RWPE2 (cell line): ENCODE results near the gene TIMM8B.

Experiments
- ATAC-seq: fragments of 200-7000 bp; cut with Tn5 transposase; 3 replicates; pipeline ENCODE4 v1.9.1; 2021; ENCODE audit warnings: low read depth
- DNase-seq: peaks from one replicate; pipeline ENCODE4 v3.0.0-alpha.2; 2020; ENCODE audit warnings: low spot score
- H3K27ac ChIP-seq: fragments of 450-650 bp; 2 replicates; pipeline ENCODE4 v1.5.1; 2017; ENCODE audit warnings: mild to moderate bottlenecking; ENCODE audit not compliant: poor library complexity, severe bottlenecking
- H3K27me3 ChIP-seq: fragments of 250-450 bp; sonication (Bioruptor Pico); 2 replicates; pipeline ENCODE4 v1.5.1; 2021; ENCODE audit warnings: mild to moderate bottlenecking, moderate library complexity; ENCODE audit not compliant: insufficient read depth, poor library complexity, severe bottlenecking
- H3K36me3 ChIP-seq: fragments of 250-450 bp; sonication (Bioruptor Pico); 2 replicates; pipeline ENCODE4 v1.5.1; 2020; ENCODE audit warnings: low read depth, mild to moderate bottlenecking, moderate library complexity
- H3K4me1 ChIP-seq: fragments of 250-450 bp; sonication (Bioruptor Pico); 2 replicates; pipeline ENCODE4 v1.5.1; 2021; ENCODE audit warnings: mild to moderate bottlenecking, moderate library complexity; ENCODE audit not compliant: insufficient read depth, poor library complexity, severe bottlenecking
- H3K4me3 ChIP-seq: fragments of 250-450 bp; sonication (Bioruptor Pico); 2 replicates; pipeline ENCODE4 v1.5.1; 2021; ENCODE audit warnings: mild to moderate bottlenecking, moderate library complexity; ENCODE audit not compliant: severe bottlenecking
- H3K9me3 ChIP-seq: fragments of 250-450 bp; sonication (Bioruptor Pico); 2 replicates; pipeline ENCODE4 v1.5.1; 2021; ENCODE audit warnings: mild to moderate bottlenecking, moderate library complexity; ENCODE audit not compliant: severe bottlenecking
- TF ChIP-seq, protein P1 (sequence below): fragments of 450-650 bp; IDR thresholded peaks from one replicate; pipeline ENCODE4 v1.5.1; 2017; ENCODE audit warnings: mild to moderate bottlenecking, moderate library complexity; ENCODE audit not compliant: poor library complexity, severe bottlenecking

The TIMM8B gene

DNA sequence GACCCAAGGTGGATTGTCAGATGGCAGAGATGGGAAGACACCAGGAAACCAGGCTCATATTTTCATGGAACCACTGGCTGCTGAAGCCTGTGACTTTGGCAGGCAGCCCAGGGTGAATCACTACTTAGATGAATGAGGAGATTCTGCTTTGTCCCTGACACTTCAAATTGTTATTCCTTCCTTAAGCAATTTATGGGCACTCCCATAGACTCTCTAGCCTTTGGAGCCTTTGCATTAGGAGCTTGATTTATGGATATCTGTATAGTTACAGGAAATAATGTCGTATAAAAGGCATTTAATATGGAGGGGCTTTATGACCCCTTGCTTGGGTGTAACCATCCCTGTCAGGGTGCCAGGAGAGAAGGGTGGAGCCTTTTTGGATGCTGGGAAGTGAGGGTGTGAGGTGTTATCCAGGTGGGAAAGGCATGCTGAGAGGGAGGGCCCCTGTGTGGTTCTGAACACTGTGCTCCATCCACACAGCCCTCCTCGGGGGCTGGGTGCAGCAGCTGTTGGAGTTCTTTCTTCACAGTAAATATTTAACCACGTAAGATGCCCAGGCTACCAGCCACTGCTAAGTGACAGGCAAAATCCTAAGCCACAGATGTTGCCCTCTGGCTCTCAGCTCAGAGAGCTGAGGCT is 42.0 kb upstream of the TIMM8B start:
- H3K4me3 ChIP-seq: no peak overlapping the region
- peak; percentile 83 for DNase-seq
- peak overlapping the region; percentile 79 for H3K27ac ChIP-seq

DNA sequence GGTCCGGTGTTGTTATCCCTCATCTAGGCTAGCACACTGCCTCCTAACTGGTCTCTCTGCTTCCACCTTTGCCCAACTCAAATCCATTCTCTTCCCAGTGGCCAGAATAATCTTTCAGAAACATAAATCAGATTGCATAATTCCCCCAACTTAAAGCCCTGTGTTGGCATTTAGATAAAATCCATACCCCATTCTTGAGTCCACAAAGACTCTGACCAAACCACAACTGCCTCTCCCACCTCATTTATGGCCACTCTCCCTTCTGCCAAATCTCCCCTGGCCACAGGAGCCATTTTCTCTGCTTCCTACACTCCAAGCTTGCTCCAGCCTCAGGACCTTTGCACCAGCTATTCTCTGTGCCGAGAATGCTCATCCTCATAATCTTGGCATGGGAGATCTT is 40.5 kb upstream of the TIMM8B start:
- Histone ChIP-seq H3K4me1 (peaks cover 30% of the 10 kb centered on the region), H3K9me3 (no peaks in the 10 kb centered on the region), H3K36me3 (no peaks in the 10 kb centered on the region), H3K27ac (peak overlapping the region; percentile 79), H3K27me3 (no peaks in the 10 kb centered on the region), H3K4me3 (no peak overlapping the region)
- DNase-seq: no peak
- no peak for ATAC-seq
- TF ChIP-seq, protein P1, sequence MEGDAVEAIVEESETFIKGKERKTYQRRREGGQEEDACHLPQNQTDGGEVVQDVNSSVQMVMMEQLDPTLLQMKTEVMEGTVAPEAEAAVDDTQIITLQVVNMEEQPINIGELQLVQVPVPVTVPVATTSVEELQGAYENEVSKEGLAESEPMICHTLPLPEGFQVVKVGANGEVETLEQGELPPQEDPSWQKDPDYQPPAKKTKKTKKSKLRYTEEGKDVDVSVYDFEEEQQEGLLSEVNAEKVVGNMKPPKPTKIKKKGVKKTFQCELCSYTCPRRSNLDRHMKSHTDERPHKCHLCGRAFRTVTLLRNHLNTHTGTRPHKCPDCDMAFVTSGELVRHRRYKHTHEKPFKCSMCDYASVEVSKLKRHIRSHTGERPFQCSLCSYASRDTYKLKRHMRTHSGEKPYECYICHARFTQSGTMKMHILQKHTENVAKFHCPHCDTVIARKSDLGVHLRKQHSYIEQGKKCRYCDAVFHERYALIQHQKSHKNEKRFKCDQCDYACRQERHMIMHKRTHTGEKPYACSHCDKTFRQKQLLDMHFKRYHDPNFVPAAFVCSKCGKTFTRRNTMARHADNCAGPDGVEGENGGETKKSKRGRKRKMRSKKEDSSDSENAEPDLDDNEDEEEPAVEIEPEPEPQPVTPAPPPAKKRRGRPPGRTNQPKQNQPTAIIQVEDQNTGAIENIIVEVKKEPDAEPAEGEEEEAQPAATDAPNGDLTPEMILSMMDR: no peak

More for the DNA sequence above, 42.0 kb upstream of the TIMM8B start:
- Histone ChIP-seq H3K9me3 (no peaks in the 10 kb centered on the region), H3K36me3 (no peaks in the 10 kb centered on the region), H3K27me3 (no peaks in the 10 kb centered on the region), H3K4me1 (peaks cover 23% of the 10 kb centered on the region)
- peak; percentile 79 for ATAC-seq
- TF ChIP-seq, protein P1: no peak

DNA sequence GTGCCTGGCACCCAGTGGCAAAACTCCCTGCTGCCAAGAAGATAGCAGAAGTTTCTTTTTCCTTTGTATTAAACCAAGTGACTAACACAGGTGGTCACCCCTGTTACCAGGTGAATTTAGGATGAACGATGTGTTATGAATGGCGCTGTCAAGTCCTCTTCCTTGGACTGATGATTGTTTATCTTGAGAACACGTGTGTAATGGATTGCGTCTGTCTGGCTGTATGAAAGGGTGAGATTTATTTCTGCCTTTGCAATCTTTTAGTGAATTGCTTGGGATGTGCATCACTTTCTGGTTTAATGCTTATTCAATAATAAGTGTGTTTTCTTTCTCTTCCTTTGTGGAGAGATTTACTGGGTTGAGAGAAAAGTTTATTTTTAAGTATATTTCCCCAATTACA is 36.6 kb upstream of the TIMM8B start:
- no peaks in the 10 kb centered on the region for H3K9me3 ChIP-seq
- no peak overlapping the region for H3K27ac ChIP-seq
- H3K4me1 ChIP-seq: peaks cover 30% of the 10 kb centered on the region
- no peaks in the 10 kb centered on the region for H3K27me3 ChIP-seq
- no peak for ATAC-seq
- H3K4me3 ChIP-seq: no peak overlapping the region
- no peak for DNase-seq
- H3K36me3 ChIP-seq: no peaks in the 10 kb centered on the region
- TF ChIP-seq, protein P1: no peak

DNA sequence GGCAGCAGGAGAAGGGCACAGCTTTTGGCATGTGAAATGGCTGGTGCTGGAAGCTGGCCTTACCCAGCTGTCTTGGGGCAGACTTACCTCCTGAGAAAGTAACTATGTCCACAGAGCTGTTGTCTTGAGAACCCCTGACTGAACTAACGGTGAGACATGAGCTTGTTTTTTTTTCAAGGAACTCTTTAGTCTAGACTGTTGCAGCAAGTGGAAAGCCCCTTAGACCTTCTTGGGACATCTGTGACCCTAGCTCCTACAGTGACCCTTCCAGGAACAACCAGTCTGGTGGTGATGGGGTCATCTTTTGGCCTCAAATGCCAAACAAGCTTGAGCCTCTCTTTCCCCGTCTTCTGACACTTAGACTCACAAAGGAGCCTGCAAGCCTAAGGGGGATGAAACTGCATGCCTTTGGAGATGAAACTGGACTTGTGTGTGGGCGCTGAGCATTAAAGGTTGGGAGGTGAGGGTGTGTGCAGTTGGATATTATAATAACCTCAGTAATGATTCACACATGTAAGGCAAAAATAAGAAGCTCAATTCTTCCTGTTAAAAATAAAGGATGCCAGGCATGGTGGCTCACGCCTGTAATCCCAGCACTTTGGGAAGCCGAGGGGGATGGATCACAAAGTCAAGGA is 35.5 kb upstream of the TIMM8B start:
- ATAC-seq: no peak
- H3K4me1 ChIP-seq: peaks cover 30% of the 10 kb centered on the region
- H3K4me3 ChIP-seq: no peak overlapping the region
- H3K27me3 ChIP-seq: no peaks in the 10 kb centered on the region
- H3K27ac ChIP-seq: peak overlapping the region; percentile 95
- H3K36me3 ChIP-seq: no peaks in the 10 kb centered on the region
- no peak for DNase-seq
- H3K9me3 ChIP-seq: no peaks in the 10 kb centered on the region
- TF ChIP-seq, protein P1: no peak

DNA sequence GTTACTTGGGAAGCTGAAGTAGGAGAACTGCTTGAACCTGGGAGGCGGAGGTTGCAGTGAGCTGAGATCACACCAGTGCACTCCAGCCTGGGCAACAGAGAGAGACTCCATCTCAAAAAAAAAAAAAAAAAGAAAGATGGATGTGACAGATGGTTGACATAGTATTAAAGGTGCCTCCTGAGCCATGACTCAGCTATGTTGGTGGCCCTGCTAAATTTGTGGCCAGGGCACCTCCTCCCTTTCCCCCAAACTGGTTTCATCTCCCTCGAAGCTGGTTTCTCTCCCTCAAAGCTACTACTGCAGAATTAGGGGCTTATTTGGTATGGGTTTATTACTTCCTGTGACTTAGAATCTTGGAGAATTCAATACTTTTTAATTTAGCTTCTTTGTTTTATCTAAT is 31.6 kb upstream of the TIMM8B start:
- Histone ChIP-seq H3K4me1 (peaks cover 28% of the 10 kb centered on the region), H3K9me3 (no peaks in the 10 kb centered on the region), H3K27me3 (no peaks in the 10 kb centered on the region), H3K36me3 (no peaks in the 10 kb centered on the region), H3K27ac (peak overlapping the region; percentile 95), H3K4me3 (no peak overlapping the region)
- ATAC-seq (no peak), DNase-seq (no peak)
- TF ChIP-seq, protein P1: no peak
